GM23248 (cell line): Measurements from ENCODE around the gene KCNG2. TPM values are rescaled to one million over a fixed set of nuclear protein-coding genes. Genes with fewer than 3 reads are reported as not detected.

Source experiments
- DNase-seq: peaks from one replicate; pipeline ENCODE4 v3.0.0-alpha.2; 2015
- H2AFZ ChIP-seq: fragments of 200-600 bp; sonication (generic); 2 replicates; pipeline ENCODE4 v1.6.1; 2016; ENCODE audit warnings: antibody characterized with exemption
- H3F3A ChIP-seq: fragments of 200-600 bp; sonication (generic); 2 replicates; pipeline ENCODE4 v1.6.1; 2016; ENCODE audit warnings: mild to moderate bottlenecking, antibody characterized with exemption, mixed run types; ENCODE audit not compliant: insufficient read depth
- H3K27ac ChIP-seq: fragments of 200-600 bp; sonication (generic); 2 replicates; pipeline ENCODE4 v1.5.1; 2016; ENCODE audit warnings: mild to moderate bottlenecking
- H3K27me3 ChIP-seq: fragments of 200-600 bp; sonication (generic); replicated peaks from 2 replicates; pipeline ENCODE4 v1.6.1; 2016; ENCODE audit warnings: mild to moderate bottlenecking; ENCODE audit not compliant: insufficient read depth
- H3K36me3 ChIP-seq: fragments of 200-600 bp; sonication (generic); 2 replicates; pipeline ENCODE4 v1.6.1; 2016; ENCODE audit warnings: low read depth, mild to moderate bottlenecking
- H3K4me1 ChIP-seq: fragments of 200-600 bp; sonication (generic); 2 replicates; pipeline ENCODE4 v1.6.1; 2016; ENCODE audit warnings: mild to moderate bottlenecking; ENCODE audit not compliant: insufficient read depth
- H3K4me2 ChIP-seq: fragments of 200-600 bp; sonication (generic); one replicate; pipeline ENCODE4 v1.6.1; 2016; ENCODE audit warnings: mild to moderate bottlenecking; ENCODE audit not compliant: unreplicated experiment
- H3K4me3 ChIP-seq: fragments of 200-600 bp; sonication (generic); 2 replicates; pipeline ENCODE4 v1.5.1; 2016; ENCODE audit warnings: mild to moderate bottlenecking
- H3K79me2 ChIP-seq: fragments of 200-600 bp; sonication (generic); 2 replicates; pipeline ENCODE4 v1.6.1; 2016; ENCODE audit warnings: mild to moderate bottlenecking; ENCODE audit not compliant: insufficient read depth
- H3K9ac ChIP-seq: fragments of 200-600 bp; sonication (generic); 2 replicates; pipeline ENCODE4 v1.6.1; 2016; ENCODE audit warnings: mild to moderate bottlenecking
- H3K9me2 ChIP-seq: fragments of 200-600 bp; sonication (generic); 2 replicates; pipeline ENCODE4 v1.6.1; 2016; ENCODE audit warnings: mixed run types, mild to moderate bottlenecking, moderate library complexity; ENCODE audit not compliant: insufficient read depth
- H3K9me3 ChIP-seq: fragments of 200-600 bp; sonication (generic); one replicate; pipeline ENCODE4 v1.6.1; 2017; ENCODE audit warnings: low read depth
- H4K20me1 ChIP-seq: fragments of 200-600 bp; sonication (generic); 2 replicates; pipeline ENCODE4 v1.6.0; 2016; ENCODE audit not compliant: insufficient read depth
- EZH2 ChIP-seq: fragments of 200-600 bp; sonication (generic); IDR thresholded peaks from 2 replicates; pipeline ENCODE4 v1.6.1; 2018; ENCODE audit warnings: antibody characterized with exemption, mild to moderate bottlenecking; ENCODE audit not compliant: insufficient read depth, poor library complexity, severe bottlenecking
- EZH2phosphoT487 ChIP-seq: fragments of 200-600 bp; sonication (generic); IDR thresholded peaks from 2 replicates; pipeline ENCODE4 v1.6.1; 2018; ENCODE audit warnings: antibody characterized with exemption, moderate library complexity, mild to moderate bottlenecking, low read depth; ENCODE audit not compliant: insufficient read depth
- WGBS, 2 experiments: methylation state at CpG; one replicate each; pipeline ENCODE4 v1.1.6; 2015 to 2017; ENCODE audit warnings: low lambda C conversion rate in 2 of 2, low coverage in 1 of 2; ENCODE audit errors: missing lambda C conversion rate in 2 of 2; 5-methylcytosine and 5-hydroxymethylcytosine counted together
- in situ Hi-C: fragments of 300-500 bp; cut with MboI; formaldehyde crosslinking; loops from 2 replicates; pipeline ENCODE4 v1.15.0; 2020
- polyA plus RNA-seq: library from polyadenylated mRNA; unstranded; fragments of >200 nt; fragmentation: Nextera tagmentation; extraction: Ambion mirVana; gene quantifications from 2 replicates; pipeline ENCODE4 v1.2.1, GENCODE V29; 2016
- total RNA-seq: library from RNA; depleted of rRNA; stranded (reverse); fragments of >200 nt; shearing (Covaris generic); gene quantifications from 2 replicates; pipeline ENCODE4 v1.2.3, GENCODE V29; 2014

Gene KCNG2
- total and polyA plus RNA-seq, 2 experiments from 2014 or later, result not detected

GRCh38 chr18:79866889-79867574, 69.3 kb downstream of the KCNG2 start:
- Histone ChIP-seq H3K9me2 (no peaks in the 10 kb centered on the region), H2AFZ (no peak overlapping the region), H3K4me2 (no peak overlapping the region), H4K20me1 (no peaks in the 10 kb centered on the region), H3K27me3 (peaks cover 12% of the 10 kb centered on the region), H3K27ac (no peak overlapping the region), H3K36me3 (no peaks in the 10 kb centered on the region), H3K4me1 (no peaks in the 10 kb centered on the region), H3K4me3 (no peak overlapping the region), H3K9ac (no peak overlapping the region), H3F3A (no peaks in the 10 kb centered on the region), H3K9me3 (no peaks in the 10 kb centered on the region), H3K79me2 (no peaks in the 10 kb centered on the region)
- TF ChIP-seq EZH2phosphoT487 (no peak), EZH2 (no peak)
- in situ Hi-C loops, result no loop called here
- peak; percentile 57 for DNase-seq
- WGBS, 2 experiments, result 65 to 73% methylated on average over 6 to 20 of the region's 20 CpGs

GRCh38 chr18:79867666-79868065, 69.9 kb downstream of the KCNG2 start:
- H3K4me3 ChIP-seq, result no peak overlapping the region
- no peaks in the 10 kb centered on the region for H3F3A ChIP-seq
- H3K4me2 ChIP-seq, result no peak overlapping the region
- no peaks in the 10 kb centered on the region for H4K20me1 ChIP-seq
- H3K4me1 ChIP-seq, result no peaks in the 10 kb centered on the region
- in situ Hi-C loops, result no loop called here
- no peaks in the 10 kb centered on the region for H3K36me3 ChIP-seq
- H2AFZ ChIP-seq, result no peak overlapping the region
- TF ChIP-seq EZH2, result no peak
- no peak for TF ChIP-seq EZH2phosphoT487
- H3K27me3 ChIP-seq, result peaks cover 9% of the 10 kb centered on the region
- no peaks in the 10 kb centered on the region for H3K79me2 ChIP-seq
- WGBS, 2 experiments, result 54 to 63% methylated on average over 12 to 14 of the region's 16 CpGs
- no peak overlapping the region for H3K27ac ChIP-seq
- H3K9me2 ChIP-seq, result no peaks in the 10 kb centered on the region
- H3K9me3 ChIP-seq, result no peaks in the 10 kb centered on the region
- DNase-seq, result no peak
- H3K9ac ChIP-seq, result no peak overlapping the region

- Histone ChIP-seq H2AFZ (no peak overlapping the region), H3K79me2 (no peaks in the 10 kb centered on the region), H3K27me3 (peaks cover 10% of the 10 kb centered on the region; the same call in 1 of the 2 replicates), H3K9ac (no peak overlapping the region), H3K4me2 (no peak overlapping the region), H4K20me1 (no peaks in the 10 kb centered on the region), H3K4me3 (no peak overlapping the region), H3K27ac (no peak overlapping the region), H3K9me2 (no peaks in the 10 kb centered on the region), H3K9me3 (no peaks in the 10 kb centered on the region), H3K36me3 (no peaks in the 10 kb centered on the region), H3K4me1 (no peaks in the 10 kb centered on the region), H3F3A (no peaks in the 10 kb centered on the region)
- no peak for DNase-seq
- WGBS, 2 experiments, result 79 to 83% methylated on average over 29 of the region's 29 CpGs
- in situ Hi-C loops, result no loop called here
- no peak for TF ChIP-seq EZH2phosphoT487
- no peak for TF ChIP-seq EZH2
Measured at GRCh38 chr18:79868168-79868784, 70.5 kb downstream of the KCNG2 start.

GRCh38 chr18:79868811-79869541, 71.2 kb downstream of the KCNG2 start:
- no peak for DNase-seq
- H3K9me2 ChIP-seq, result no peaks in the 10 kb centered on the region
- H4K20me1 ChIP-seq, result no peaks in the 10 kb centered on the region
- H3K36me3 ChIP-seq, result no peaks in the 10 kb centered on the region
- no peaks in the 10 kb centered on the region for H3K79me2 ChIP-seq
- H3K27ac ChIP-seq, result no peak overlapping the region
- H3K4me1 ChIP-seq, result no peaks in the 10 kb centered on the region
- H3K4me2 ChIP-seq, result no peak overlapping the region
- H3K4me3 ChIP-seq, result no peak overlapping the region
- no peaks in the 10 kb centered on the region for H3K9me3 ChIP-seq
- no peak for TF ChIP-seq EZH2phosphoT487
- TF ChIP-seq EZH2, result no peak
- 68 to 72% methylated on average over 31 of the region's 32 CpGs for WGBS, 2 experiments
- peaks cover 17% of the 10 kb centered on the region for H3K27me3 ChIP-seq
- in situ Hi-C loops, result no loop called here
- H2AFZ ChIP-seq, result no peak overlapping the region
- H3F3A ChIP-seq, result no peaks in the 10 kb centered on the region
- no peak overlapping the region for H3K9ac ChIP-seq
